ENCODE measurements around the gene CYP1B1. TPM values are rescaled to one million over a fixed set of nuclear protein-coding genes. Genes with fewer than 3 reads are reported as not detected.

CYP1B1 gene
- total RNA-seq, 4 donors from 2014 or later = 1.0 to 20.6 (median 12.8) TPM

- WGBS, 2 donors = 51% methylated on average over 16 of the region's 58 CpGs; no CpG with 5 or more reads in 1 of the 2 donors
- Histone ChIP-seq H3K27ac (peak overlapping the region in 3 of 4 donors; percentile 17 to 95 (median 92)), H3K36me3 (no peaks in the 10 kb centered on the region), H3K27me3 (peaks cover 0 to 59% (median 0%) of the 10 kb centered on the region in 4 donors), H3K4me1 (peaks cover 16 to 55% (median 30%) of the 10 kb centered on the region in 3 donors), H3K4me3 (peak overlapping the region; percentile 46 to 83 (median 58)), H3K9me3 (no peaks in the 10 kb centered on the region)
- no peak for DNase-seq
- no peak for TF ChIP-seq POLR2A (IDR thresholded peaks at IDR 0.05)
- no peak for TF ChIP-seq CTCF (IDR thresholded peaks at IDR 0.05)
- intact Hi-C loops (cut with DNase I) = no loop called here
These were observed 1.7 kb downstream of the CYP1B1 start for GRCh38 chr2:38074058-38074763.

- H3K27me3 ChIP-seq = peaks cover 0 to 58% (median 0%) of the 10 kb centered on the region in 4 donors
These were observed 2.5 kb downstream of the CYP1B1 start for GRCh38 chr2:38073211-38074057.

GRCh38 chr2:38070438-38070837 is 5.5 kb downstream of the CYP1B1 start:
- TF ChIP-seq CTCF (IDR thresholded peaks at IDR 0.05) = no peak
- no peak for TF ChIP-seq POLR2A (IDR thresholded peaks at IDR 0.05)
- DNase-seq = no peak
- Histone ChIP-seq H3K27ac (no peak overlapping the region), H3K4me1 (peaks cover 5 to 22% (median 8%) of the 10 kb centered on the region in 3 donors), H3K4me3 (no peak overlapping the region), H3K27me3 (peaks cover 0 to 31% (median 0%) of the 10 kb centered on the region in 4 donors), H3K9me3 (no peaks in the 10 kb centered on the region), H3K36me3 (no peaks in the 10 kb centered on the region)
- intact Hi-C loops (cut with DNase I) = no loop called here
- WGBS, 2 donors = 68 to 82% methylated on average over 3 of the region's 3 CpGs

More at GRCh38 chr2:38073211-38074057, 2.5 kb downstream of the CYP1B1 start:
- H3K9me3 ChIP-seq = no peaks in the 10 kb centered on the region
- H3K27ac ChIP-seq = peak overlapping the region in 2 of 4 donors; percentile 92 to 95
- intact Hi-C loops (cut with DNase I) = no loop called here
- peak overlapping the region in 3 of 4 donors; percentile 54 to 83 (median 61) for H3K4me3 ChIP-seq
- peaks cover 16 to 50% (median 30%) of the 10 kb centered on the region in 3 donors for H3K4me1 ChIP-seq
- no peaks in the 10 kb centered on the region for H3K36me3 ChIP-seq
- TF ChIP-seq POLR2A (IDR thresholded peaks at IDR 0.05) = no peak
- no peak for TF ChIP-seq CTCF (IDR thresholded peaks at IDR 0.05)
- 66 to 72% methylated on average over 5 to 17 of the region's 32 CpGs for WGBS, 2 donors
- DNase-seq = no peak

- peaks cover 0 to 9% (median 0%) of the 10 kb centered on the region in 4 donors for H3K27me3 ChIP-seq
- no peak overlapping the region for H3K27ac ChIP-seq
- H3K36me3 ChIP-seq = no peaks in the 10 kb centered on the region
- 85 to 93% methylated on average over 4 of the region's 4 CpGs for WGBS, 2 donors
- no peak for DNase-seq
- intact Hi-C loops (cut with DNase I) = no loop called here
- TF ChIP-seq POLR2A (IDR thresholded peaks at IDR 0.05) = no peak
- no peak for TF ChIP-seq CTCF (IDR thresholded peaks at IDR 0.05)
- H3K4me3 ChIP-seq = no peak overlapping the region
- peaks cover 0 to under 1% (median 0%) of the 10 kb centered on the region in 3 donors for H3K4me1 ChIP-seq
- H3K9me3 ChIP-seq = no peaks in the 10 kb centered on the region
These were observed 7.7 kb downstream of the CYP1B1 start for GRCh38 chr2:38068234-38068633.

All from esophagus squamous epithelium (tissue), 5 donors.